Measurements from ENCODE around the gene ANXA9. TPM values are rescaled to one million over a fixed set of nuclear protein-coding genes. Genes with fewer than 3 reads are reported as not detected.

Gene ANXA9
- total RNA-seq, 1 donor from 2014 or later: 0.68 TPM

DNA sequence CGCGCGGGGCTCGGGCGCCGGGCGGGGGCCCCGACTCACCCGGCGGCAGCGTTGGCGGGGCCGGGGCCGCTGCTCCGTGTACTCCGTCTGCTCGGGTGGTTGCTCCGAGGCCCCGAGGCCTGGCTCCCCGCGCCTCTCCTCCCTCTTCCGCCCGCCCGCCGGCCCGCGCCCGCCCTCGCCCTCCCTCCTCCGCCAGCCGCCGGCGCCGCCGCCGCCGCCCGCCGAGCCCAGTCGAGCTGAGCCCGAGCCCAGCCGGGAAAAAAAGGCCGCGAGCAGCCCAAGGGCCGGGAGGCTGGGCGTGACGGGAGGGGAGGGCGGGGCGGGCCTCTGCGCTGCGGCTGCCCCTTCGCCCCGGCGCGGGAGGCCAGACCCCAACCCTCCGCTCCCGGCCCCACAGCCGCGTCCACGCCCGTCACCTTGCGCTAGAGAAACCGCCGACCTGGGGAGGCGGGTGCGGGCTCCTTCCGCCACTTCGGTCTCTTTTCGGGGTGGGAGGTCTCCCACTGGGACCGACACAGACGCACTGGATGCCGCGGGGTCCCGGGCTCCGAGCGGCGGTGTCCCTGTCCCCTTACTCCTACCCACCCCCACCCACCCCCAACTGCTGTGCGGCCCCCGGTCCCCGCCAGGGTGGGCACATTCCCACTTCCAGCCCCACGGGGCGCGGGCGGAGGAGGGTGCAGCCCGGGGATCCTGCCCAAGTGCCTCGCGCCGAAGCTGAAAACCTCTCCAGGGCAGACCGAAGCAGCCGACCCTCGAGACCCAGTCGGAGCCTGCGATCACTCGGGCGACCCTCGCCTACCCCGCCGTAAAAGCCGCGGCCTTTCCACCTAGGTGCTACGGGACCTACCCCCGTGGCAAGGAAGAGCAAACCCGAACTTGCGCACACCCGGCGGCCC, 7.3 kb upstream of the ANXA9 start, which contains the start of gene CERS2:
Gene CERS2, minus strand, starts transcription at position 256 of the 899 bp plus-strand sequence. CDS start 5,745 bp downstream, outside the sequence.
- intact Hi-C loops (cut with DNase I): no loop called here
- H3K36me3 ChIP-seq: no peaks in the 10 kb centered on the region
- TF ChIP-seq, protein P1, sequence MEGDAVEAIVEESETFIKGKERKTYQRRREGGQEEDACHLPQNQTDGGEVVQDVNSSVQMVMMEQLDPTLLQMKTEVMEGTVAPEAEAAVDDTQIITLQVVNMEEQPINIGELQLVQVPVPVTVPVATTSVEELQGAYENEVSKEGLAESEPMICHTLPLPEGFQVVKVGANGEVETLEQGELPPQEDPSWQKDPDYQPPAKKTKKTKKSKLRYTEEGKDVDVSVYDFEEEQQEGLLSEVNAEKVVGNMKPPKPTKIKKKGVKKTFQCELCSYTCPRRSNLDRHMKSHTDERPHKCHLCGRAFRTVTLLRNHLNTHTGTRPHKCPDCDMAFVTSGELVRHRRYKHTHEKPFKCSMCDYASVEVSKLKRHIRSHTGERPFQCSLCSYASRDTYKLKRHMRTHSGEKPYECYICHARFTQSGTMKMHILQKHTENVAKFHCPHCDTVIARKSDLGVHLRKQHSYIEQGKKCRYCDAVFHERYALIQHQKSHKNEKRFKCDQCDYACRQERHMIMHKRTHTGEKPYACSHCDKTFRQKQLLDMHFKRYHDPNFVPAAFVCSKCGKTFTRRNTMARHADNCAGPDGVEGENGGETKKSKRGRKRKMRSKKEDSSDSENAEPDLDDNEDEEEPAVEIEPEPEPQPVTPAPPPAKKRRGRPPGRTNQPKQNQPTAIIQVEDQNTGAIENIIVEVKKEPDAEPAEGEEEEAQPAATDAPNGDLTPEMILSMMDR (IDR thresholded peaks at IDR 0.05): no peak
- DNase-seq (peak; percentile 90), ATAC-seq (peak; percentile 74 to 78)
- H3K27ac ChIP-seq: peak within 1 kb of the TSS; percentile 93
- H3K9me3 ChIP-seq: no peaks in the 10 kb centered on the region
- H3K4me1 ChIP-seq: peaks cover 86% of the 10 kb centered on the region
- H3K27me3 ChIP-seq (ENCODE audit: low read depth): no peaks in the 10 kb centered on the region
- peak within 1 kb of the TSS; percentile 89 for H3K4me3 ChIP-seq

DNA sequence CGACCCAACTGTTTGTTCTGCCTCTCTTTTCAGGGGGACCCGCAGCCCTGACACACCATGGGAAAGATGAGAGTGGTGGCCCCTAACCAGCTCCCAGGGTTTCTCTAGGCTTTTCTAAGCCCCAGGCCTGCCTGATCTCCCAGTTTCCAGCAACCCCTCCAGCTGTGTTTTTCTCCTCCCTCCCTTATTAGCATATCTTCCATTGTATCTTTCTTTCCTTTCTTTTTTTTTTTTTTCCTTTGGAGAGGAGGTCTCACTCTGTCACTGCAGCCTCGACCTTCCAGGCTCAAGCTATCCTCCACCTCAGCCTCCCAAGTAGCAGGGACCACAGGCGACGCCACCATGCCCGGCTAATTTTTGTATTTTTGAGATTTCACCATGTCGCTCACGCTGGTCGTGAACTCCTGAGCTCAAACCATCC, 5.7 kb upstream of the ANXA9 start:
- DNase-seq: no peak
- ATAC-seq: no peak
- peaks cover 83% of the 10 kb centered on the region for H3K4me1 ChIP-seq
- H3K27me3 ChIP-seq (ENCODE audit: low read depth): no peaks in the 10 kb centered on the region
- H3K4me3 ChIP-seq: no peak overlapping the region
- H3K27ac ChIP-seq: peak overlapping the region; percentile 82
- intact Hi-C loops (cut with DNase I): no loop called here
- no peaks in the 10 kb centered on the region for H3K9me3 ChIP-seq
- H3K36me3 ChIP-seq: no peaks in the 10 kb centered on the region
- TF ChIP-seq, protein P1 (IDR thresholded peaks at IDR 0.05): no peak

DNA sequence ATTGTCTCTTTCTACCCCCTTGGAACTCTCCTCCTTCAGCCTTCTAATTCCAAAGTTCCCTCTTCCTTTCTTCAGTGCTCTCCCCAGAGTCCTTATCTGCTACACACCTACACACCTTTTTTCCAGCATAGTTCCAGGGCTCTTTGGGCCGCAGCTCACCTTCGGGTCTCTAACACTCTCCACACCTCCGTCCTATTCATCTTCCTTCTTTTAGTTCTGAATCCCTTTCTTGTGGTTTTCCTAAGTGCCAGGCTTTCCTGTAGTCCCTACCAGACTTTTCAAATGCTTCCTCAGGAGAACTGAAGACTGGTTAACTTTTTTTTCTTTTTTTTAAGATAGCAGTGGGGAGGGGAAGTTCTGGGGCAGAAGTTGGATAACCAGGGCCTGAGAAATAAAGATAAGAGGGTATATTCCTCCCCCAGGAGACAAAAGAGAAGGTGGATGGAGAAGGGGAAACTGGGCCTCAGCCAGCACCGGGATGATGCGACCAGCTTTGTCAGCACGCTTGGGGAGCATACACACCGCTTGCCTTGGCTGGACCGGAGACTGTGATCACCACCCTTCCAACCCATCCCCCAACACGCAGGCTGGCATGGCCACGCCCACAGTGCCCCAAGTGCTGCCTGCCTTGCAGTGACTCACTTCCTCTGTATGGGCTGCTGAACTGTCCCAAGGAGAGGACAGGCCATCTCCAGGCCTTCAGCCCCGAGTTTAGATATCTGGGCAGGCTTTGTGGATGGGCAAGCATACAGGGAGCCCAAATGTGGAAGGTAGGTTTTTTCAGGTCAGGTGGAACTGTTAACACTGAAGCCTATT, 5.0 kb upstream of the ANXA9 start:
- Histone ChIP-seq H3K4me1 (peaks cover 83% of the 10 kb centered on the region), H3K27me3 (ENCODE audit: low read depth) (no peaks in the 10 kb centered on the region), H3K4me3 (peak overlapping the region; percentile 11), H3K36me3 (no peaks in the 10 kb centered on the region), H3K9me3 (no peaks in the 10 kb centered on the region), H3K27ac (peak overlapping the region; percentile 82)
- intact Hi-C loops (cut with DNase I): no loop called here
- peak; percentile 94 for DNase-seq
- ATAC-seq: peak; percentile 79 to 82
- TF ChIP-seq, protein P1 (IDR thresholded peaks at IDR 0.05): no peak

- H3K4me3 ChIP-seq: peak overlapping the region; percentile 42
- intact Hi-C loops (cut with DNase I): no loop called here
- TF ChIP-seq, protein P1 (IDR thresholded peaks at IDR 0.05): peak; percentile 100
Observed at GRCh38 chr1:150979092-150980056, 2.7 kb upstream of the ANXA9 start.

More at GRCh38 chr1:150979092-150980056, 2.7 kb upstream of the ANXA9 start:
- Histone ChIP-seq H3K9me3 (no peaks in the 10 kb centered on the region), H3K4me1 (peaks cover 70% of the 10 kb centered on the region), H3K36me3 (no peaks in the 10 kb centered on the region), H3K27me3 (ENCODE audit: low read depth) (no peaks in the 10 kb centered on the region), H3K27ac (peak overlapping the region; percentile 82)
- DNase-seq: peak; percentile 89
- peak; percentile 57 to 78 for ATAC-seq

Data from lower lobe of right lung (tissue), 2 donors.